Measurements from ENCODE around the gene IRF2BPL.

Gene IRF2BPL

DNA sequence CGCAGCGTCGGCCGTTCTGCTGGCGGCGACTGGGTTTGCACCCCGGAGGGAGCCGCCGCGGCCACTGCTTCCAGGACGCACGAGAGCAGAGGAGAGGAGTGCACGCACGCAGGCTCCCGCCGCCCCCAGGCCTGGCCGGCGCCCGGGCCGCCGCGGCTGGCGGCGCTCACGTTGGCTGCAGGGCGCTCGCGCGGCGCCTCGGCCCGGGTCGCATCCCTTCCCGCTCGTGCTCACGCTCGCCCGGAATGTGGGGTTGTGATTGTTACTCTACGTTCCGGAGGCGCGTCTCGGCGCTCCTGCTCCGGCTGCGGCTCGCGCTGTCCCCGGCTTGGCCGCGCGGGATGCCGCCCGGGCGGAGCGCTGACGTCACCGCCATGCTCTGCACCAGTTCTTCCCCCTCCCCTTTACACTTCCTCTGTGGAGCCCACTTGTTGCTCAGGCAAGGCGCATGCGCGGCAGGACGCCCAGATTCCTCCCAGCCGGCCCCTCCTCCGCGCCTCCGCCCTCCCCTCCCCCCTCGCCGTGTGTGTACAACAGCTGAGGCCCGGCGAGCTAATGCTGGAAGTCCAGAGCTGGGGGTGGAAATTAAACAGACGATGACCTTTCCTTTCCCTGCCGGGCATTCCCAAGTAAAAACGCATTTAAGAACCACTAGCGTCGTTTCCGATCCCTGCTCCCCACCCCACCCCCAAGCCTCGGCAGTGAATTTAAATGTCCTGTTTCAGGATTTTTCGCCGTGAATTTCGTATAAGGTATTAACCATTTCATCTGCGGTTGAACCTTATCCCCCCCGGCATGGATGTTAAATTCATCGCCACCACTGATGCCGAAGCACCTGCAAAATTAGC lies at the start of gene IRF2BPL:
IRF2BPL (minus strand) TSS at position 325 of the 848 bp plus-strand sequence. CDS start 916 bp downstream, outside the sequence.
- peak within 1 kb of the TSS; percentile 92 for H3K4me3 ChIP-seq (ENCODE audit: low read depth, low read length)
- ChIA-PET CTCF (interaction anchor here (0.8 to 13.4 kb wide), 13 partner anchors 15 to 156 kb away, joined by 3 to 110 read pairs (median 5); no protein-coding TSS in a partner anchor), POLR2A (interaction anchor here (0.6 to 2.8 kb wide), 10 partner anchors 9 to 110 kb away, joined by 3 to 17 read pairs (median 4); no protein-coding TSS in a partner anchor)
- DNase-seq (ENCODE audit: low read depth, low spot score), result peak; percentile 92
- no peak for TF ChIP-seq CTCF (IDR thresholded peaks at IDR 0.05; ENCODE audit: insufficient read depth, low read length, missing control alignments)

- POLR2A ChIA-PET, result no interaction called here
- CTCF ChIA-PET, result interaction anchor here (0.8 to 30.5 kb wide), 10 partner anchors 2 to 206 kb away, joined by 3 to 1142 read pairs (median 4); partner anchors contain the start of gene CIPC
- H3K4me3 ChIP-seq (ENCODE audit: low read depth, low read length), result no peak overlapping the region
- no peak for DNase-seq (ENCODE audit: low read depth, low spot score)
- TF ChIP-seq CTCF (IDR thresholded peaks at IDR 0.05; ENCODE audit: insufficient read depth, low read length, missing control alignments), result no peak
Observed at GRCh38 chr14:77077040-77077439, 48.5 kb upstream of the IRF2BPL start.

DNA sequence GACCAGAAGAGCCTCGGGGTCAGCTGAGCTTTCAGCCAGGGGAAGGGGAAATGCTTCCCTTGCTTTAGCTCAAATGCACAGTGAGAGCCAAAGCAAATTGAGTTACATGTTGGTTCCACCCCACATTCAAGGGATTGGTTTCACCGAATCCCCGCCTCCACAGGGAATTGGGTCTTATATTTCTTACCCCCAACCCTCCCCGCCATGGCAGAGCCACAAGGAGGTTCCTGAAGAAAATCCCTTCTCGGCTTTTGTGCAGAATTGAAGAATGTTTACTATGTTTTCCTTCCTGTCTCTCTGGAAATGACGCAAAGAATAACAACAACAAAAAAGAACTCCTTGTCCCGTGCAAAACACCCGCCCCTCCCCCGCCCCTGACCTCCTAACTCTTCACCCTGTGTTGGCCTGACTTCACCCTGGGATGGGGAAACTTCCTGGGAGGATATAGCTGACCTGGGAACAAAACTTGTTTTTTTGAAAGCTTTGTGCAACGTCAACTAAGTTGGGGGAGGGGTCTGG lies 47.7 kb upstream of the IRF2BPL start:
- CTCF ChIA-PET, result interaction anchor here (0.8 to 30.5 kb wide), 10 partner anchors 1 to 205 kb away, joined by 3 to 1142 read pairs (median 4); partner anchors contain the start of gene CIPC

DNA sequence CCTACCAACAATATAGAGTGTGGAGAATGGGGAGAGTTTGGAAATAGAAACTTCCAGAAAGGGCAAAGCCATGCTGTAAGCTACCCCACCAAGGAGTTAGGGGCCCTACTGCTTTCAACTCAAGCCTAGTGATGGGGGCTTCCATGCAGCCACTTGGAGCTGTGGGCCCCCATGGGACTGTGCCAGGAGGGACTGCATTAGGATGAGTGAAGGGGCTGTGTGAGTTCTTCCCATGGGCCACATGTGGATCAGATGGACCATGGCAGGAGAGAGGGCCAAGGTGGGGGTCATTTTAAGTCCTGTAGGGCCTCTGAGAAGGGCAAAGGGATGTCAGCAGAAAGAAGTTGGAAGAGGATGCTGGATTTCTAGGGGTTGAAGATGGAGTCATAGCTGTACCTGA lies 46.5 kb upstream of the IRF2BPL start:
- no peak overlapping the region for H3K4me3 ChIP-seq (ENCODE audit: low read depth, low read length)
- TF ChIP-seq CTCF (IDR thresholded peaks at IDR 0.05; ENCODE audit: insufficient read depth, low read length, missing control alignments), result no peak
- ChIA-PET CTCF (interaction anchor here (1.1 to 30.5 kb wide), 4 partner anchors 11 to 204 kb away, joined by 3 to 1142 read pairs (median 764); partner anchors contain the start of gene CIPC), POLR2A (no interaction called here)
- DNase-seq (ENCODE audit: low read depth, low spot score), result no peak

More for the DNA sequence above, 47.7 kb upstream of the IRF2BPL start:
- no peak for DNase-seq (ENCODE audit: low read depth, low spot score)
- H3K4me3 ChIP-seq (ENCODE audit: low read depth, low read length), result no peak overlapping the region
- no peak for TF ChIP-seq CTCF (IDR thresholded peaks at IDR 0.05; ENCODE audit: insufficient read depth, low read length, missing control alignments)
- POLR2A ChIA-PET, result interaction anchor here (1.1 kb wide), 1 partner anchor 42 kb away, joined by 3 read pairs; no protein-coding TSS in a partner anchor

DNA sequence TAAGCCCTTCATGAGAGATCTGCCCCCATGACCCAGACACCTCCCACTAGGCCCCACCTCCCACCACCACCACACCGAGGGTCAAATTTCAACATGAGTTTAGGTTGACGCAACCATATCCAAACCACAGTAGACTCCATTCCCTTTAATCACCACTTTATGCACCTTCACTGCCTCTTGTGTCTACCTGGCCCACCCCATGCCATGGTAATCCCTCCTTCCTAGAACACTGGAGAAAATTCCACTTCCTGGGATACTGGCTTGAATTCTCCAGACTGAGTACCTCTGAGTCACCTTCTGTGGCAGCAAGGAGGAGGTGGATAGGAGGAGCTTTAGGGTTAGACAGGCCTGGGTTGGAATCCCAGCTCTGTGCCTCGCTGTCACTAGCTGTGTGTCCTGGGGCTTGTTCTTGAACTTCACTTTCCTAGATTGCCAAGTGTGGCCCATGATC lies 43.5 kb upstream of the IRF2BPL start:
- ChIA-PET CTCF (interaction anchor here (0.8 to 30.5 kb wide), 15 partner anchors 9 to 215 kb away, joined by 3 to 1142 read pairs (median 60); partner anchors contain the start of gene CIPC), POLR2A (no interaction called here)
- no peak for DNase-seq (ENCODE audit: low read depth, low spot score)
- no peak overlapping the region for H3K4me3 ChIP-seq (ENCODE audit: low read depth, low read length)
- no peak for TF ChIP-seq CTCF (IDR thresholded peaks at IDR 0.05; ENCODE audit: insufficient read depth, low read length, missing control alignments)

Data from AG04449 (cell line).